Measurements from ENCODE around the gene GLCCI1.

- TF ChIP-seq CHD2 (IDR thresholded peaks at IDR 0.05; ENCODE audit: low read length): no peak
- TF ChIP-seq ATF3 (IDR thresholded peaks at IDR 0.05; ENCODE audit: insufficient read depth, low read depth, low read length): no peak
- no peak for TF ChIP-seq CTCF (IDR thresholded peaks at IDR 0.05; ENCODE audit: control extremely low read depth in 1 of 3, insufficient read depth in 1 of 3, low read depth in 1 of 3, low read length in 3 of 3)
- TF ChIP-seq MAX (IDR thresholded peaks at IDR 0.05): no peak
- TF ChIP-seq TBP (IDR thresholded peaks at IDR 0.05; ENCODE audit: low read depth, low read length): no peak
- no peak for TF ChIP-seq SIRT6 (IDR thresholded peaks at IDR 0.05; ENCODE audit: low read length)
- no peak for TF ChIP-seq POLR2A (IDR thresholded peaks at IDR 0.05; ENCODE audit: control extremely low read depth in 1 of 2, low read depth in 2 of 2, low read length in 2 of 2)
- TF ChIP-seq EP300 (IDR thresholded peaks at IDR 0.05; ENCODE audit: borderline replicate concordance in 1 of 2, low read depth in 2 of 2, low read length in 2 of 2): no peak
- no peak for TF ChIP-seq SP4 (IDR thresholded peaks at IDR 0.05; ENCODE audit: low read length)
- no peak for TF ChIP-seq POLR2AphosphoS5 (IDR thresholded peaks at IDR 0.05; ENCODE audit: low read depth, low read length)
- no peak for TF ChIP-seq EGR1 (IDR thresholded peaks at IDR 0.05; ENCODE audit: borderline replicate concordance, low read depth, low read length)
- no peak for TF ChIP-seq EZH2 (IDR thresholded peaks at IDR 0.05; ENCODE audit: low read depth, low read length, severe bottlenecking)
- no peak for TF ChIP-seq TAF1 (IDR thresholded peaks at IDR 0.05; ENCODE audit: low read depth, low read length)
- TF ChIP-seq CREB1 (IDR thresholded peaks at IDR 0.05): no peak
Measured at GRCh38 chr7:8015746-8016120, 47.1 kb downstream of the GLCCI1 start.
